DOHH2 (cell line): ENCODE measurements around the gene ACSF2.

Source experiments
- H3F3A ChIP-seq: fragments of 200-600 bp; sonication (generic), shearing (Covaris generic); 2 replicates; pipeline ENCODE4 v1.6.0; 2016; ENCODE audit warnings: antibody characterized with exemption, mild to moderate bottlenecking; ENCODE audit not compliant: control insufficient read depth, insufficient read depth
- H3K27ac ChIP-seq: fragments of 200-600 bp; sonication (generic); 2 replicates; pipeline ENCODE4 v1.5.1; 2014; ENCODE audit warnings: low read depth, mild to moderate bottlenecking, low read length, moderate library complexity
- H3K27me3 ChIP-seq: fragments of 200-600 bp; sonication (generic); 2 replicates; pipeline ENCODE4 v1.6.1; 2014; ENCODE audit warnings: mild to moderate bottlenecking, low read length, mixed read lengths; ENCODE audit not compliant: control insufficient read depth
- H3K36me3 ChIP-seq: fragments of 200-600 bp; sonication (generic); 2 replicates; pipeline ENCODE4 v1.6.1; 2014; ENCODE audit warnings: mild to moderate bottlenecking, low read length, moderate library complexity, mixed read lengths; ENCODE audit not compliant: control insufficient read depth
- H3K4me1 ChIP-seq: fragments of 200-600 bp; sonication (generic); 2 replicates; pipeline ENCODE4 v1.6.1; 2014; ENCODE audit warnings: mild to moderate bottlenecking, low read length, mixed read lengths; ENCODE audit not compliant: control insufficient read depth
- H3K4me2 ChIP-seq: fragments of 200-600 bp; sonication (generic); 2 replicates; pipeline ENCODE4 v1.6.0; 2014; ENCODE audit warnings: mild to moderate bottlenecking, low read length, moderate library complexity
- H3K4me3 ChIP-seq: fragments of 200-600 bp; sonication (generic); 2 replicates; pipeline ENCODE4 v1.5.1; 2014; ENCODE audit warnings: mild to moderate bottlenecking, low read length, mixed read lengths
- H3K79me2 ChIP-seq: fragments of 200-600 bp; sonication (generic); 2 replicates; pipeline ENCODE4 v1.6.1; 2014; ENCODE audit warnings: mild to moderate bottlenecking, low read length, mixed read lengths; ENCODE audit not compliant: control insufficient read depth
- H3K9me2 ChIP-seq: fragments of 200-600 bp; sonication (generic); replicated peaks from 2 replicates; pipeline ENCODE4 v1.6.1; 2014; ENCODE audit warnings: mild to moderate bottlenecking, low read length, mixed read lengths; ENCODE audit not compliant: control insufficient read depth
- H3K9me3 ChIP-seq: fragments of 200-600 bp; sonication (generic); 2 replicates; pipeline ENCODE4 v1.6.1; 2014; ENCODE audit warnings: antibody characterized with exemption, low read length, mixed read lengths; ENCODE audit not compliant: control insufficient read depth, insufficient read depth
- H4K20me1 ChIP-seq: fragments of 200-600 bp; sonication (generic); 2 replicates; pipeline ENCODE4 v1.6.0; 2014; ENCODE audit warnings: low read depth, mild to moderate bottlenecking, antibody characterized with exemption, low read length, moderate library complexity; ENCODE audit not compliant: control insufficient read depth, insufficient read depth
- CTCF ChIP-seq: fragments of 200-600 bp; sonication (generic); IDR thresholded peaks from one replicate; pipeline ENCODE4 v1.5.1; 2014; ENCODE audit warnings: antibody characterized with exemption, mild to moderate bottlenecking, low read depth, low read length; ENCODE audit not compliant: poor library complexity, severe bottlenecking
- EZH2phosphoT487 ChIP-seq: fragments of 200-600 bp; sonication (generic); IDR thresholded peaks from 2 replicates; pipeline ENCODE4 v1.6.1; 2017; ENCODE audit warnings: borderline replicate concordance, mild to moderate bottlenecking, antibody characterized with exemption, low read length, moderate library complexity, mixed read lengths

ACSF2 gene

GRCh38 chr17:50468304-50469207 lies 42.5 kb downstream of the ACSF2 start, which contains the start of gene CHAD:
Gene CHAD (minus strand): TSS chr17:50468880. CDS start chr17:50468813, 67 bp downstream.
- TF ChIP-seq CTCF (no peak), EZH2phosphoT487 (no peak)
- H3K36me3 ChIP-seq: no peaks in the 10 kb centered on the region
- H3K27ac ChIP-seq: no peak within 1 kb of the TSS
- no peaks in the 10 kb centered on the region for H3F3A ChIP-seq
- H3K9me2 ChIP-seq: no peaks in the 10 kb centered on the region
- no peaks in the 10 kb centered on the region for H3K9me3 ChIP-seq
- no peaks in the 10 kb centered on the region for H3K79me2 ChIP-seq
- no peak within 1 kb of the TSS for H3K4me3 ChIP-seq
- H3K4me2 ChIP-seq: no peak within 1 kb of the TSS
- peaks cover 5% of the 10 kb centered on the region for H3K4me1 ChIP-seq
- no peaks in the 10 kb centered on the region for H4K20me1 ChIP-seq
- no peaks in the 10 kb centered on the region for H3K27me3 ChIP-seq

- H3K4me3 ChIP-seq: no peak overlapping the region
- peaks cover 2% of the 10 kb centered on the region; the same call in 1 of the 2 replicates for H3K27me3 ChIP-seq
- no peaks in the 10 kb centered on the region for H3K9me3 ChIP-seq
- H4K20me1 ChIP-seq: no peaks in the 10 kb centered on the region
- no peaks in the 10 kb centered on the region for H3K79me2 ChIP-seq
- H3K9me2 ChIP-seq: no peaks in the 10 kb centered on the region
- peaks cover 5% of the 10 kb centered on the region for H3K4me1 ChIP-seq
- no peak for TF ChIP-seq EZH2phosphoT487
- TF ChIP-seq CTCF: no peak
- H3K27ac ChIP-seq: no peak overlapping the region
- H3K4me2 ChIP-seq: no peak overlapping the region
- no peaks in the 10 kb centered on the region for H3F3A ChIP-seq
- H3K36me3 ChIP-seq: no peaks in the 10 kb centered on the region
Observed at GRCh38 chr17:50469208-50469605, 43.2 kb downstream of the ACSF2 start.

- no peak for TF ChIP-seq CTCF
- TF ChIP-seq EZH2phosphoT487: no peak
- Histone ChIP-seq H3K27me3 (peaks cover 5% of the 10 kb centered on the region; the same call in 1 of the 2 replicates), H3K9me2 (no peaks in the 10 kb centered on the region), H3K4me2 (no peak overlapping the region), H3K9me3 (no peaks in the 10 kb centered on the region), H3K79me2 (no peaks in the 10 kb centered on the region), H3K27ac (no peak overlapping the region), H3K36me3 (no peaks in the 10 kb centered on the region), H3F3A (no peaks in the 10 kb centered on the region), H3K4me1 (peaks cover 5% of the 10 kb centered on the region), H4K20me1 (no peaks in the 10 kb centered on the region), H3K4me3 (no peak overlapping the region)
Observed at GRCh38 chr17:50469671-50470305, 43.8 kb downstream of the ACSF2 start.
